OCI-LY1 (cell line): ENCODE results near the gene OR1S1.
"Not testable (repeated sequence)": the region's sequence is repeated elsewhere in the genome, so short reads cannot be mapped to it uniquely, and the experiment has no call there.

Experiments
- H2AFZ ChIP-seq: fragments of 200-600 bp; sonication (generic), shearing (Covaris generic); 2 replicates; pipeline ENCODE4 v1.6.0; 2014; ENCODE audit warnings: antibody characterized with exemption, mild to moderate bottlenecking, low read length
- H3F3A ChIP-seq: fragments of 200-600 bp; sonication (generic), shearing (Covaris generic); 2 replicates; pipeline ENCODE4 v1.6.0; 2014; ENCODE audit warnings: mild to moderate bottlenecking, antibody characterized with exemption, low read length, moderate library complexity; ENCODE audit not compliant: insufficient read depth
- H3K27ac ChIP-seq: fragments of 200-600 bp; sonication (generic); 2 replicates; pipeline ENCODE4 v1.5.1; 2014; ENCODE audit warnings: low read length, mixed run types, mild to moderate bottlenecking, low read depth; ENCODE audit not compliant: poor library complexity, severe bottlenecking
- H3K27me3 ChIP-seq: fragments of 200-600 bp; sonication (generic); 2 replicates; pipeline ENCODE4 v1.6.0; 2014; ENCODE audit warnings: antibody characterized with exemption, mild to moderate bottlenecking, low read length, moderate library complexity; ENCODE audit not compliant: insufficient read depth
- H3K36me3 ChIP-seq: fragments of 200-600 bp; sonication (generic); 2 replicates; pipeline ENCODE4 v1.6.1; 2014; ENCODE audit warnings: mild to moderate bottlenecking, antibody characterized with exemption, low read length, moderate library complexity, mixed read lengths; ENCODE audit not compliant: insufficient read depth
- H3K4me1 ChIP-seq: fragments of 200-600 bp; sonication (generic); 2 replicates; pipeline ENCODE4 v1.5.1; 2014; ENCODE audit warnings: mild to moderate bottlenecking, low read length, moderate library complexity; ENCODE audit not compliant: insufficient read depth, severe bottlenecking
- H3K4me2 ChIP-seq: fragments of 200-600 bp; sonication (generic), shearing (Covaris generic); 2 replicates; pipeline ENCODE4 v1.6.1; 2014; ENCODE audit warnings: low read length
- H3K4me3 ChIP-seq: fragments of 200-600 bp; sonication (generic); 2 replicates; pipeline ENCODE4 v1.5.1; 2014; ENCODE audit warnings: low read length, low read depth, mild to moderate bottlenecking, mixed read lengths; ENCODE audit not compliant: poor library complexity, severe bottlenecking
- H3K79me2 ChIP-seq: fragments of 200-600 bp; shearing (Covaris generic); 2 replicates; pipeline ENCODE4 v1.6.1; 2016; ENCODE audit warnings: mixed run types, low read length, mixed read lengths; ENCODE audit not compliant: insufficient read depth
- H3K9ac ChIP-seq: fragments of 200-600 bp; sonication (generic), shearing (Covaris generic); 2 replicates; pipeline ENCODE4 v1.6.1; 2014; ENCODE audit warnings: mild to moderate bottlenecking, low read length, mixed read lengths
- H3K9me2 ChIP-seq: fragments of 200-600 bp; sonication (generic), shearing (Covaris generic); 2 replicates; pipeline ENCODE4 v1.6.1; 2014; ENCODE audit warnings: low read depth, mild to moderate bottlenecking, low read length, mixed read lengths
- H3K9me3 ChIP-seq: fragments of 200-600 bp; shearing (Covaris generic); 2 replicates; pipeline ENCODE4 v1.6.1; 2014; ENCODE audit warnings: low read length, mixed read lengths
- H4K20me1 ChIP-seq: fragments of 200-600 bp; sonication (generic), shearing (Covaris generic); 2 replicates; pipeline ENCODE4 v1.6.0; 2016; ENCODE audit warnings: mild to moderate bottlenecking, low read length; ENCODE audit not compliant: insufficient read depth
- CTCF ChIP-seq: fragments of 200-600 bp; sonication (generic), shearing (Covaris generic); IDR thresholded peaks from 2 replicates; pipeline ENCODE4 v1.5.1; 2017; ENCODE audit warnings: mild to moderate bottlenecking, antibody characterized with exemption, low read length, moderate library complexity, mixed read lengths
- EZH2 ChIP-seq: fragments of 200-600 bp; sonication (generic), shearing (Covaris generic); IDR thresholded peaks from 2 replicates; pipeline ENCODE4 v1.8.0; 2017; ENCODE audit warnings: borderline replicate concordance, mixed run types, mild to moderate bottlenecking, antibody characterized with exemption, low read length, moderate library complexity, mixed read lengths

The OR1S1 gene

GRCh38 chr11:58212420-58212819 is at the start of gene OR1S1:
TSS of gene OR1S1 (plus strand) at chr11:58212720.
- not testable (repeated sequence) for H3K9me3 ChIP-seq, H3K27ac ChIP-seq, H4K20me1 ChIP-seq, H3K36me3 ChIP-seq, H3K9me2 ChIP-seq, H3K4me1 ChIP-seq, H3F3A ChIP-seq, H3K4me3 ChIP-seq, H3K9ac ChIP-seq, H3K27me3 ChIP-seq, H3K4me2 ChIP-seq, H2AFZ ChIP-seq, H3K79me2 ChIP-seq

GRCh38 chr11:58164389-58164788 is 48.1 kb upstream of the OR1S1 start:
- Histone ChIP-seq H3K27me3 (no peaks in the 10 kb centered on the region), H3K4me3 (no peak overlapping the region), H2AFZ (no peak overlapping the region), H3K27ac (no peak overlapping the region), H3K79me2 (no peaks in the 10 kb centered on the region), H3F3A (no peaks in the 10 kb centered on the region), H3K9ac (no peak overlapping the region), H3K9me2 (no peaks in the 10 kb centered on the region), H3K4me1 (no peaks in the 10 kb centered on the region), H3K36me3 (no peaks in the 10 kb centered on the region), H4K20me1 (no peaks in the 10 kb centered on the region), H3K4me2 (no peak overlapping the region), H3K9me3 (no peaks in the 10 kb centered on the region)
- no peak for TF ChIP-seq CTCF
- no peak for TF ChIP-seq EZH2

- Histone ChIP-seq H3K4me3 (no peak overlapping the region), H3K4me1 (no peaks in the 10 kb centered on the region), H3K9ac (no peak overlapping the region), H3K9me2 (no peaks in the 10 kb centered on the region), H3F3A (no peaks in the 10 kb centered on the region), H3K27ac (no peak overlapping the region), H3K4me2 (no peak overlapping the region), H3K27me3 (no peaks in the 10 kb centered on the region), H3K79me2 (no peaks in the 10 kb centered on the region), H4K20me1 (no peaks in the 10 kb centered on the region), H3K9me3 (no peaks in the 10 kb centered on the region), H3K36me3 (no peaks in the 10 kb centered on the region), H2AFZ (no peak overlapping the region)
- TF ChIP-seq EZH2 (no peak), CTCF (no peak)
Measured at GRCh38 chr11:58164990-58165389, 47.5 kb upstream of the OR1S1 start.

GRCh38 chr11:58165504-58166106 is 46.9 kb upstream of the OR1S1 start:
- H3K36me3 ChIP-seq = no peaks in the 10 kb centered on the region
- no peaks in the 10 kb centered on the region for H3K9me3 ChIP-seq
- no peaks in the 10 kb centered on the region for H3K79me2 ChIP-seq
- H4K20me1 ChIP-seq = no peaks in the 10 kb centered on the region
- no peak overlapping the region for H2AFZ ChIP-seq
- TF ChIP-seq CTCF (no peak), EZH2 (no peak)
- no peaks in the 10 kb centered on the region for H3K27me3 ChIP-seq
- no peaks in the 10 kb centered on the region for H3K4me1 ChIP-seq
- no peak overlapping the region for H3K27ac ChIP-seq
- H3F3A ChIP-seq = no peaks in the 10 kb centered on the region
- no peaks in the 10 kb centered on the region for H3K9me2 ChIP-seq
- no peak overlapping the region for H3K4me3 ChIP-seq
- no peak overlapping the region for H3K4me2 ChIP-seq
- no peak overlapping the region for H3K9ac ChIP-seq
